ENCODE data around the gene ARHGEF11.

Gene ARHGEF11

DNA sequence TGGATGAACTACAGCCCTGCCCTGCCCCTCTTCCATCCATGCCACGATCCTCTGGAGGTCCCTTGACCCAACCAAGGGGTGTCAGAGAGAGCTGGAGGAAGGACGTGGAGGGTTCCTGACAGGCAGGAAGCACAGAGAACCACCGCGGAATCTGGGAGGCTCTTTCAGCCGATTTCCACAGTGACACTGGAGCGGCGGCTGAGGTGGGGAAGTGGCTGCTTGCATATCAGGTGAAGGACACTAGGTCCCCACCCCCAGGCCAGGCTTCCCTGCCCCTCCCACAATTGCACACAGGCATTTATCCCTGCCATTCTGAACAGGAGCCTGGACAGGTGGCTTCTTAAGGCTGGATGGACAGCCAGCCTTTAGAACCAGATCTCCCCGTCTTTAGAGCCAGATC, 107.7 kb downstream of the ARHGEF11 start:
- H3K4me3 ChIP-seq (ENCODE audit: low read length, poor library complexity, severe bottlenecking): no peak overlapping the region
- no peaks in the 10 kb centered on the region for H3F3A ChIP-seq (ENCODE audit: low read depth)
- H3K36me3 ChIP-seq (ENCODE audit: insufficient read depth, low read length): no peaks in the 10 kb centered on the region
- H3K9ac ChIP-seq (ENCODE audit: low read depth, low read length, poor library complexity, severe bottlenecking): no peak overlapping the region
- TF ChIP-seq, protein P1, sequence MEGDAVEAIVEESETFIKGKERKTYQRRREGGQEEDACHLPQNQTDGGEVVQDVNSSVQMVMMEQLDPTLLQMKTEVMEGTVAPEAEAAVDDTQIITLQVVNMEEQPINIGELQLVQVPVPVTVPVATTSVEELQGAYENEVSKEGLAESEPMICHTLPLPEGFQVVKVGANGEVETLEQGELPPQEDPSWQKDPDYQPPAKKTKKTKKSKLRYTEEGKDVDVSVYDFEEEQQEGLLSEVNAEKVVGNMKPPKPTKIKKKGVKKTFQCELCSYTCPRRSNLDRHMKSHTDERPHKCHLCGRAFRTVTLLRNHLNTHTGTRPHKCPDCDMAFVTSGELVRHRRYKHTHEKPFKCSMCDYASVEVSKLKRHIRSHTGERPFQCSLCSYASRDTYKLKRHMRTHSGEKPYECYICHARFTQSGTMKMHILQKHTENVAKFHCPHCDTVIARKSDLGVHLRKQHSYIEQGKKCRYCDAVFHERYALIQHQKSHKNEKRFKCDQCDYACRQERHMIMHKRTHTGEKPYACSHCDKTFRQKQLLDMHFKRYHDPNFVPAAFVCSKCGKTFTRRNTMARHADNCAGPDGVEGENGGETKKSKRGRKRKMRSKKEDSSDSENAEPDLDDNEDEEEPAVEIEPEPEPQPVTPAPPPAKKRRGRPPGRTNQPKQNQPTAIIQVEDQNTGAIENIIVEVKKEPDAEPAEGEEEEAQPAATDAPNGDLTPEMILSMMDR (conservative IDR thresholded peaks at IDR 0.05; ENCODE audit: low read length): no peak
- TF ChIP-seq EZH2phosphoT487 (IDR thresholded peaks at IDR 0.05; ENCODE audit: borderline replicate concordance): no peak
- no peaks in the 10 kb centered on the region for H3K9me2 ChIP-seq (replicated peaks; ENCODE audit: low read depth, low read length)
- no peaks in the 10 kb centered on the region for H3K27me3 ChIP-seq (ENCODE audit: insufficient read depth, low read length, poor library complexity, severe bottlenecking)
- H4K20me1 ChIP-seq (ENCODE audit: insufficient read depth, low read length, poor library complexity, severe bottlenecking): no peaks in the 10 kb centered on the region
- no peak overlapping the region for H2AFZ ChIP-seq (ENCODE audit: low read length)
- no peaks in the 10 kb centered on the region for H3K79me2 ChIP-seq (ENCODE audit: insufficient read depth, low read length)
- no peak overlapping the region for H3K4me2 ChIP-seq (ENCODE audit: low read depth, low read length, poor library complexity, severe bottlenecking)
- H3K9me3 ChIP-seq (ENCODE audit: insufficient read depth, low read depth, low read length): no peaks in the 10 kb centered on the region
- H3K4me1 ChIP-seq (ENCODE audit: insufficient read depth, low read length, poor library complexity, severe bottlenecking): no peaks in the 10 kb centered on the region

DNA sequence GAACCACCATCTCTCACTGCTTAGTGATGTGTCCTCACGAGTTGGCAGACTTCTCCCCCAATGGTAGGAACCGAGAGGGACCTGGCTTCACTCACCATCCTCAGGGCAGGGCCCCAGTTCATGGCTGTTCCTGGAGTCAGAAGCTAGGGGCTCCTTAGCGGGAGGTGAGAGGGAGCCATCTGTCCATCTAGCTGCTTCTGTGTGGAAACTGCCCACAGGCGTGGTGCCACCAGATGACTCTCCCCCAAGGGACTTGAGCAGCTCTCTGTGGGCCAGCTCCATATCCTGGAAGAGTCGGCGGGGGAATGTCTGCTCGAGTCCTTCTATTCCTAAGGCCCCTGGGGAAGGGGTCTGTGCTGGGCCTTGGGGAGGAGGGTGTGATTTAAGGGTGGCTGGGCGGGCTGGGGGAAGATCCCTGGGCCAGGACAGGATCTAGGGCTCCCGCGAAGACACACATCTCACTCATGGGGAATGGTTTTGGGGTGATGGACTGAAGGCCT, 108.8 kb downstream of the ARHGEF11 start:
- Histone ChIP-seq H3K9me2 (replicated peaks; ENCODE audit: low read depth, low read length) (no peaks in the 10 kb centered on the region), H3K4me1 (ENCODE audit: insufficient read depth, low read length, poor library complexity, severe bottlenecking) (no peaks in the 10 kb centered on the region), H2AFZ (ENCODE audit: low read length) (no peak overlapping the region), H3K4me2 (ENCODE audit: low read depth, low read length, poor library complexity, severe bottlenecking) (no peak overlapping the region), H3K9ac (ENCODE audit: low read depth, low read length, poor library complexity, severe bottlenecking) (no peak overlapping the region), H3K27me3 (ENCODE audit: insufficient read depth, low read length, poor library complexity, severe bottlenecking) (no peaks in the 10 kb centered on the region), H3F3A (ENCODE audit: low read depth) (no peaks in the 10 kb centered on the region), H3K79me2 (ENCODE audit: insufficient read depth, low read length) (no peaks in the 10 kb centered on the region), H3K4me3 (ENCODE audit: low read length, poor library complexity, severe bottlenecking) (no peak overlapping the region), H3K36me3 (ENCODE audit: insufficient read depth, low read length) (no peaks in the 10 kb centered on the region), H3K9me3 (ENCODE audit: insufficient read depth, low read depth, low read length) (no peaks in the 10 kb centered on the region), H4K20me1 (ENCODE audit: insufficient read depth, low read length, poor library complexity, severe bottlenecking) (no peaks in the 10 kb centered on the region)
- TF ChIP-seq, protein P1 (conservative IDR thresholded peaks at IDR 0.05; ENCODE audit: low read length): no peak
- no peak for TF ChIP-seq EZH2phosphoT487 (IDR thresholded peaks at IDR 0.05; ENCODE audit: borderline replicate concordance)

DNA sequence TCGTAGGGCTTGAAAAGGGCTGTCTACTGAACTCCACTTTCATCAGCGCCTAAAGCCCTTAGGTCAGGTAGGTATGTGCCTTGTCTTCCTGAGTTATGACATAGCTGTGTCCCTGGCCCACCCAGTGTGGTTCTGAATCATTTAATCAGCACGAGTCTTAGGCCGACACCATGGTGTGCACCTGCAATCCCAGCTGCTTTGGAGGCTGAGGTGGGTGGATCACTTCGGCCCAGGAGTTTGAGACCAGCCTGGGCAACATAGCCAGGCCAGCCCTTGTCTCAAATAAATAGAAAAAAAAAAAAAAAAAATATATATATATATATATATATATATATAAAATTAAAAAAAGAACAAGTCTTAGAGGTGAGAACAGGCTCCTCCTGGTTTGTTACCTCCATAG, 109.4 kb downstream of the ARHGEF11 start:
- Histone ChIP-seq H2AFZ (ENCODE audit: low read length) (no peak overlapping the region), H3K4me2 (ENCODE audit: low read depth, low read length, poor library complexity, severe bottlenecking) (no peak overlapping the region), H3K9me2 (replicated peaks; ENCODE audit: low read depth, low read length) (no peaks in the 10 kb centered on the region), H3K36me3 (ENCODE audit: insufficient read depth, low read length) (no peaks in the 10 kb centered on the region), H4K20me1 (ENCODE audit: insufficient read depth, low read length, poor library complexity, severe bottlenecking) (no peaks in the 10 kb centered on the region), H3K9ac (ENCODE audit: low read depth, low read length, poor library complexity, severe bottlenecking) (no peak overlapping the region), H3F3A (ENCODE audit: low read depth) (no peaks in the 10 kb centered on the region), H3K9me3 (ENCODE audit: insufficient read depth, low read depth, low read length) (no peaks in the 10 kb centered on the region), H3K4me3 (ENCODE audit: low read length, poor library complexity, severe bottlenecking) (no peak overlapping the region), H3K79me2 (ENCODE audit: insufficient read depth, low read length) (no peaks in the 10 kb centered on the region), H3K27me3 (ENCODE audit: insufficient read depth, low read length, poor library complexity, severe bottlenecking) (no peaks in the 10 kb centered on the region), H3K4me1 (ENCODE audit: insufficient read depth, low read length, poor library complexity, severe bottlenecking) (no peaks in the 10 kb centered on the region)
- TF ChIP-seq EZH2phosphoT487 (IDR thresholded peaks at IDR 0.05; ENCODE audit: borderline replicate concordance): no peak
- TF ChIP-seq, protein P1 (conservative IDR thresholded peaks at IDR 0.05; ENCODE audit: low read length): no peak
